ENCODE data around the gene ZNF93.

DNA sequence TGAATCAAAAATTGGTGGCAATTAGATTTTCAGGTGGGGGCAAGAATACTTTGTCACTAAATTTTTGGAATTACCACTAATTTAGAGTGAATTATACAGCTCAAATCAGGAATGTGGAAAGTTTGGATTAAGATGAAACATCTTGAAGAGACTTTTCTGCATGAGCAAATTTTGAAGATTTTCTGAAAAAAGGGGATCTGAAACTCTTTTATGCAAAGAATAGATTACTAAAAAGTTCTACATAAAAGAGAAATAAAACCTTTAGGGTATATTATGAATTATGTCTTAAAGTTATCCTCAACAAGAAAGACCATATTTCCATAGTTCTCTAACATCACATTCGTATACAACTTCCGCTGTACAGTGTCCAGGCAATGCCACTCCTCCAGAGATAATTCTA is 36.7 kb downstream of the ZNF93 start:
- TF ChIP-seq CTCF (conservative IDR thresholded peaks at IDR 0.05; ENCODE audit: low read depth, low read length) = no peak
- no peak for TF ChIP-seq EZH2 (IDR thresholded peaks at IDR 0.05; ENCODE audit: low read length, unreplicated experiment)
